Measurements from ENCODE around the gene RPIA. TPM values are rescaled to one million over a fixed set of nuclear protein-coding genes. Genes with fewer than 3 reads are reported as not detected.

Gene RPIA
- total and polyA plus RNA-seq, 4 donors: 0.88 to 29.4 (median 3.1) TPM

- DNase-seq (ENCODE audit: low spot score): no peak
- Histone ChIP-seq H3K27ac (ENCODE audit: low read depth in 1 of 2, low read length in 2 of 2) (no peak overlapping the region), H3K27me3 (ENCODE audit: control insufficient read depth in 4 of 4, insufficient read depth in 4 of 4, low read length in 3 of 4) (no peaks in the 10 kb centered on the region), H3K9me3 (ENCODE audit: control insufficient read depth in 4 of 4, low read length in 3 of 4) (no peaks in the 10 kb centered on the region), H3K36me3 (ENCODE audit: control insufficient read depth in 4 of 4, insufficient read depth in 3 of 4, low read depth in 1 of 4, low read length in 3 of 4) (no peaks in the 10 kb centered on the region), H3K4me1 (ENCODE audit: control insufficient read depth in 4 of 4, insufficient read depth in 4 of 4, low read length in 3 of 4) (no peaks in the 10 kb centered on the region), H3K9ac (ENCODE audit: low read depth in 1 of 2, low read length in 2 of 2) (no peak overlapping the region), H3K4me3 (ENCODE audit: low read depth in 1 of 3, low read length in 3 of 3) (no peak overlapping the region)
- 89% methylated on average over 3 of the region's 3 CpGs for WGBS
- TF ChIP-seq EGR1 (IDR thresholded peaks at IDR 0.05; ENCODE audit: low read depth in 2 of 2) (no peak), HNF4G (IDR thresholded peaks at IDR 0.05) (no peak), GABPA (IDR thresholded peaks at IDR 0.05 in 1 of 2, conservative IDR thresholded peaks at IDR 0.05 in 1 of 2) (no peak), RAD21 (IDR thresholded peaks at IDR 0.05) (no peak), CTCF (IDR thresholded peaks at IDR 0.05; ENCODE audit: low read depth, low read length, missing input control) (no peak), RXRA (IDR thresholded peaks at IDR 0.05) (no peak), JUND (IDR thresholded peaks at IDR 0.05) (no peak), REST (IDR thresholded peaks at IDR 0.05) (no peak)
Measured at GRCh38 chr2:88656690-88657089, 34.8 kb upstream of the RPIA start.

- Histone ChIP-seq H3K9me3 (ENCODE audit: control insufficient read depth in 4 of 4, low read length in 3 of 4) (no peaks in the 10 kb centered on the region), H3K27ac (ENCODE audit: low read depth in 1 of 2, low read length in 2 of 2) (no peak overlapping the region), H3K9ac (ENCODE audit: low read depth in 1 of 2, low read length in 2 of 2) (no peak overlapping the region), H3K4me1 (ENCODE audit: control insufficient read depth in 4 of 4, insufficient read depth in 4 of 4, low read length in 3 of 4) (no peaks in the 10 kb centered on the region), H3K4me3 (ENCODE audit: low read depth in 1 of 3, low read length in 3 of 3) (no peak overlapping the region), H3K36me3 (ENCODE audit: control insufficient read depth in 4 of 4, insufficient read depth in 3 of 4, low read depth in 1 of 4, low read length in 3 of 4) (no peaks in the 10 kb centered on the region), H3K27me3 (ENCODE audit: control insufficient read depth in 4 of 4, insufficient read depth in 4 of 4, low read length in 3 of 4) (no peaks in the 10 kb centered on the region)
- 90% methylated on average over 2 of the region's 2 CpGs for WGBS
- no peak for DNase-seq (ENCODE audit: low spot score)
- TF ChIP-seq FOXA1 (IDR thresholded peaks at IDR 0.05) (no peak), ZBTB33 (IDR thresholded peaks at IDR 0.05) (no peak), GABPA (IDR thresholded peaks at IDR 0.05 in 1 of 2, conservative IDR thresholded peaks at IDR 0.05 in 1 of 2) (no peak), MAX (IDR thresholded peaks at IDR 0.05) (no peak), HNF4A (conservative IDR thresholded peaks at IDR 0.05) (no peak), ATF3 (IDR thresholded peaks at IDR 0.05) (no peak), REST (IDR thresholded peaks at IDR 0.05) (no peak), SP1 (IDR thresholded peaks at IDR 0.05) (no peak), YY1 (IDR thresholded peaks at IDR 0.05) (no peak), NR2F2 (IDR thresholded peaks at IDR 0.05) (no peak), CTCF (IDR thresholded peaks at IDR 0.05; ENCODE audit: low read depth, low read length, missing input control) (no peak), JUND (IDR thresholded peaks at IDR 0.05) (no peak), TAF1 (conservative IDR thresholded peaks at IDR 0.05) (no peak)
Measured at GRCh38 chr2:88657131-88657530, 34.3 kb upstream of the RPIA start.

All from liver (tissue), 9 donors.